ENCODE measurements around the gene PEA15.

Gene PEA15

GRCh38 chr1:160239582-160240299 is 34.6 kb downstream of the PEA15 start:
- no peak for DNase-seq (ENCODE audit: low read depth, low spot score)

GRCh38 chr1:160243767-160244166 is 38.6 kb downstream of the PEA15 start:
- DNase-seq (ENCODE audit: low read depth, low spot score): no peak

GRCh38 chr1:160244209-160244608 is 39.0 kb downstream of the PEA15 start:
- DNase-seq (ENCODE audit: low read depth, low spot score): no peak

GRCh38 chr1:160245434-160245833 is 40.2 kb downstream of the PEA15 start:
- DNase-seq (ENCODE audit: low read depth, low spot score): no peak

GRCh38 chr1:160247053-160247452 is 41.9 kb downstream of the PEA15 start:
- DNase-seq (ENCODE audit: low read depth, low spot score): no peak

GRCh38 chr1:160251011-160251410 is 45.8 kb downstream of the PEA15 start:
- no peak for DNase-seq (ENCODE audit: low read depth, low spot score)

GRCh38 chr1:160251687-160252526 is 46.7 kb downstream of the PEA15 start:
- DNase-seq (ENCODE audit: low read depth, low spot score): peak; percentile 38

- DNase-seq (ENCODE audit: low read depth, low spot score): no peak
Observed at GRCh38 chr1:160255781-160256300, 50.7 kb downstream of the PEA15 start.

GRCh38 chr1:160256396-160257046 is 51.3 kb downstream of the PEA15 start:
- no peak for DNase-seq (ENCODE audit: low read depth, low spot score)

GRCh38 chr1:160257411-160258015 is 52.3 kb downstream of the PEA15 start:
- DNase-seq (ENCODE audit: low read depth, low spot score): no peak

GRCh38 chr1:160258177-160258798 is 53.1 kb downstream of the PEA15 start:
- no peak for DNase-seq (ENCODE audit: low read depth, low spot score)

- no peak for DNase-seq (ENCODE audit: low read depth, low spot score)
Observed at GRCh38 chr1:160260406-160261382, 55.5 kb downstream of the PEA15 start.

- DNase-seq (ENCODE audit: low read depth, low spot score): peak; percentile 61
Observed at GRCh38 chr1:160261556-160261892, 56.3 kb downstream of the PEA15 start.

GRCh38 chr1:160261893-160262794 is 57.0 kb downstream of the PEA15 start, which contains the start of gene DCAF8:
Gene DCAF8, minus strand, starts transcription at chr1:160262549. Its CDS starts 18,541 bp downstream, at chr1:160244008.
- peak; percentile 98 for DNase-seq (ENCODE audit: low read depth, low spot score)

GRCh38 chr1:160264795-160265307 is 59.7 kb downstream of the PEA15 start:
- DNase-seq (ENCODE audit: low read depth, low spot score): no peak
